Measurements from ENCODE around the gene BICRAL. TPM values are rescaled to one million over a fixed set of nuclear protein-coding genes. Genes with fewer than 3 reads are reported as not detected.
"Not testable (repeated sequence)": the region's sequence is repeated elsewhere in the genome, so short reads cannot be mapped to it uniquely, and the experiment has no call there.

BICRAL gene
- total RNA-seq, 1 donor from 2014 or later, result 5.4 TPM

DNA sequence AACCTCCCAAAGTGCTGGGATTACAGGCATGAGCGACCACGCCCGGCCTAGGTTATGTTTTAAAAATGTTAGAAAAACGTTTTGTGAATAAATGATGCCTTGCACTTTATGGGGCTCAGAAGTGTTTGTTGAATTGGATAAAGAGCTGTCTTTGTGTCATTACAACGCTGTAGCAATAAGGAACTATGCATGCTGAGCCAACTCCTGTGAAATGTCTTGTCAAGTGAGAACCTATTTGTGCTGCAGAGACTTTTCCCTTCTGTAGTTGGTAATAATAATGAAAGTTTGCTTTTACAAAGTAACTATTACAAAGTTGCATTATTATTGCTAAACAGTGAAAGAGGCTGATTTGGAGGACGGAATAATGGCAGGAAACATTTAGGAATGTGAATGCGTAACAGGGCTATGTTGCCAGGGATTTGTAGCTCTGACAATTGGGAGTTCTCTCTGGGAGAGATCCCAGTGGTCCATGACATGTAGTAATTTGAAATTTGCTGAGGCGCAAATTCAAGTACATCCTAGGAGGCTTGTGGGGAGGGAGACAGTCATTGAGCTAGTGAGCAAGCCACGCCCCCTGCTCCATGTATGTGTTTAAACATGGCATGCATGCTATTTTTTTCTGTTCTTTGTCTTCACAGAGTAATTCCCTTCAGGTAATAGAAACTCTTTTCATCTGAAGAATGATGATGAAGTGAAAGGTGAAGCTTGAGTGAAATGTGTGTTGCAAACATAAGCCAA lies 16.8 kb upstream of the BICRAL start:
- no peak for ATAC-seq
- no peak for DNase-seq (ENCODE audit: low spot score)

DNA sequence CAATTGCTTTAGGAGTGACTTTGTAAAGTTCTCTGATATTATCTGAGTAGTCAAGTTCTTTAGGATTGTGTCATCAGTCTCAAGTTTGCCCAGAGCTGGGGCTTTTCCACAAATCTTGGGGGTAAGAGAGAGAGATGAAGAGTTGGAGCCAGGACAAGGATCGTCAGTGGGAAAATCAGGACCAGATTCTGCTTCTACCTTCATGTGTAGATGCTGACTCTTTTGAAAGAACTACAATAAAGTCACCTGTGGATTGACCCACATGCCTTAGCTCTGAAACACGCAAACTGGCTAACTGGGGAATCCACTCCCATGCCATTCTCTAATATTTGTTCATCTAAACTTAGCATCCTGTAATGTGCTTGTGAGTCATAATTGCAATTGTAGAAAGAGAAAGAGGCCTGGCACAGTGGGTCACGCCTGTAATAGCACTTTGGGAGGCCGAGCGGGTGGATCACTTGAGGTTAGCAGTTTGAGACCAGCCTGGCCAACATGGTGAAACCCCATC lies 15.6 kb upstream of the BICRAL start:
- no peak for ATAC-seq

DNA sequence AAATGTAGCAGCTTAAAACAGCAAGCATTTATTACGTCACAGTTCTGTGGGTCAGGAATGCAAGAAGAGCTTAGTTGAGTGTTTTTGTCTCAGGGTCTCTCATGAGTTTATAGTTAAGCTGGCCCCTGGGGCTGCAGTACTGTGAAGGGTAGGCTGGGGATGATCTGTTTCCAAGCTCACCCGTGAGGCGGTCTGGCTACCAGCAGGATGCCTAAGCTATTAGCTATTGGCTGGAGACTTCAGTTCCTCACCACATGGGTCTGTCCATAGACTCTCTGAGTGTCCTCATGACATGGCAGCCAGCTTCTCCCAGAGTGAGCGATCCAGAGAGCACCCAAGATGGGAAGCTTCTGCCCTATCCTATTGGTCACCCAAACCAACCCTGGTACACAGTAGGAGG lies 12.8 kb upstream of the BICRAL start:
- ATAC-seq, result no peak
- no peak for DNase-seq (ENCODE audit: low spot score)

More for the DNA sequence above, 15.6 kb upstream of the BICRAL start:
- DNase-seq (ENCODE audit: low spot score), result no peak

DNA sequence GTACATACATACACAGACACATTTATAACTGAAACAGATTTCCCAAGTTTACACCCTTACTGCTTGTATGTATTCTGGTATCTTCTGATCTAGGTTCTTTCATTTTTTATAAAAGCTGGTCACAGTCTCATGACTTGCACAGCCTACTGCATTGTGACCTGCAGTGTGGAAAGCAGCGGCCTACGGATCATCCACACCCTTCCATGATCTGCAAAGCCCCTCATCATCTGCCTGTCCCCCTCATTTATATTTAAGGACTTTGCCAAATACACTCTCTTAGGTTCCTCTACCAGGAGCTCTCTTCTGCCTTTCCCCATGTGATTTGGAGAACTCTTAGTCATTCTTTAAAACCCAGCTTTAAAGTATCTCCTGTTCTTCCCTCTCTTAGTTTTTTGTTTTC lies 12.0 kb upstream of the BICRAL start:
- DNase-seq (ENCODE audit: low spot score) (no peak), ATAC-seq (no peak)

DNA sequence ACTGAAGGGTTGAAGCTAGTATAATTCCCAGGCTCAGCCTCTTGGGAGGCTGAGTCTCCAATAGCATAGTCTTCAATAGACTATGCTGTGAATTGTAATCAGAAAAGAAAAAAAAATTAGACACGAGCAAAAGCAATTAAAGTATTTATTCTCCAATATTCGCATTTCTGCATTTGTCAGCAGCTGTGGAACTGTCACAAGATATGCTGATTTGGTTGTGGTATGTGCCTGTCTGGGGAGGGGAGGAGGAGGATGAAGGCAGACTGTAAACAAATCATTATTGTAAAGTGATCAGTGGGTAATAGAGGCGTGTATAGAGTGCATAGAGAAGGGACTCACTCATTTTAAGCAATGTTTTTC lies 10.1 kb upstream of the BICRAL start:
- no peak for DNase-seq (ENCODE audit: low spot score)
- ATAC-seq, result no peak

DNA sequence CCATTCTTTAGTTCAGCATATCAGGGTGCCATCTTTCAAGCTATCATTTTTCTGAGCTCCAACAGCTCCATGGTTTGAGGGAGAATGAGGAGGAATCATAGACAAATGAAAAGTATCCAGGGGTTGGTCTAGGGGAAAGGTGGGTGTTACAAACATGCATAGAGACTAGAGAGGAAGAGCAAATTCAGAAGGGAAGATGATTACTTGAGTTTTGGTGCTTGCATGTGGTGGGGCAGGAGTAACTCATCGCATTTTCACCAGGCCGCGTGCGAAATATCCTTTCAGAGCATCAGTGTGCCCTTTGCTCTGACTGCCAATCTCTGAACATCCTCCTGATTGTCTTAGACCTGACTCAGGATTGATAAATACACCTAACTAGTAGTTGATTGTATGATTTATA lies 7.7 kb upstream of the BICRAL start:
- DNase-seq (ENCODE audit: low spot score) (no peak), ATAC-seq (no peak)

DNA sequence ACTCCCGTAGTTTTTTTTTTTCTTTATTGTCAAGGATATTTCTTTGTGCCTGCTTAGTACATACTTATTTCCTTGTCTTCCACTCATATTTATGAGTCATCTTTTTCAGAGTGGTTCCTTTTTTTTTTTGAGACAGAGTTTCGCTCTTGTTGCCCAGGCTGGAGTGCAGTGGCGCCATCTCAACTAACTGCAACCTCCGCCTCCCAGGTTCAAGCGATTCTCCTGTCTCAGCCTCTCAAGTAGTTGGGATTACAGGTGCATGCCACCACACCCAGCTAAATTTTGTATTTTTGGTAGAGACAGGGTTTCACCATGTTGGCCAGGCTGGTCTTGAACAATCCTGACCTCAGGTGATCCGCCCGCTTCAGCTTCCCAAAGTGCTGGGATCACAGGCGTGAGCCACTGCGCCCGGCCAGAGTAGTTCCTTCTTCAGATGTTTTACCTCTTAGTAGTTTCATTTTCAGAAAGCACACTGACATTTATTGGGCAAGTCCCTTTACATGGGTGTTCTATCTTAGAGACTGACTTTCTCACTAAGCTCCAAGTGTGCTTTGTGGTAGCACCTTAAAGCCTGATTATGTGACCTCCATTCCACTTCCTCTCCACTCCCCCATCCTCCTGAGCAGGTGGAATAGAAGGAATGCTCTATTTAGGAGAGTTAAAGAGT lies 6.9 kb upstream of the BICRAL start:
- DNase-seq (ENCODE audit: low spot score); ATAC-seq: not testable (repeated sequence)

DNA sequence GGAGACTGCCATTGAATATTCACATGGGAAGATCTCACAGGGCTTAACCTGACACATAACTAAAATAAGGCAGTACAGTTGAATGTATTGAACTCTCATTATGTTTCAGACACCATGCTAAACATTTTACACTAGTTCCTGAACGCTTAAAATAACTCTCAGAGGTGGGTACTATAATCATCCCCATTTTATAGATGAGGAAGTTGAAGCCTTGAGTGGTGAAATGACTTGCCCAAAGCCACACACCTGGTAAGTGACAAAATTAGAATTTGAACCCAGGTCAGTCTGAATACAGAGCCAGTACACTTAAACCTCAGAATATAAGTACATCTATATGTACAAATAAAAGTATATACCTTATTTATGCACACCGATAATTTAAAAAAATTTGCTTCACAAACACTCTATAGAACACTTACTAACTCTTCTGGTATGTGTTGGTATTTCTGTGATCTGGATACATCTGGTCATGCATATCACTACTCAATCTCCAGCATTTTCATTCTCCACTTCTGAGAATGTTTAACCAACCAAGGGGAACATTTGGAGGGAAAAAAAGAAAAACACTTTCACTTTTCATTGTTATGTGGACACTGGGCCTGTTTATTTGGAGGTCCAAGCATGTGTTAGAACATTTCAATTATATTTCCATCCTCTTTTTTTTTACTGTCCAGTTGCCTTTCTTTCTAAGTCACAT lies 4.6 kb upstream of the BICRAL start:
- ATAC-seq, result peak; percentile 18
- no peak for DNase-seq (ENCODE audit: low spot score)

DNA sequence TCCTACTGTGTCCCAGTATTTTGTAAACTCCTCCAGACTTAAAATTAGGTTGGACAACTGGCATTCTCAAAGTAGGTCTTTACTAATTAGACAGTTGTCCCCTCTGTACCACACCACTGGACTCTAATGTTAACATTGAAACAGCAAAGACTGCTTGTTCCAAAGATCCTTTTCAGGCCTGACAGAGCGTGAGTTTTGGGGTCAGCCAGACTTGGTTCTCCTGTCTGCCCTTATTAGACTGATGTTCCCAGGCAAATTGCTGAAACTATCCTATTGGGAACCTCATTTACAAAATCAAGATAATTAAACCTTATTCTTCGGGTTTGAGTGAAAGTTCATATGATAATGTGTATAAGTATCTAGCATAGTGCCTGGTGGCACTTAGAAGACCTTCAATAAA lies 3.7 kb upstream of the BICRAL start:
- DNase-seq (ENCODE audit: low spot score) (no peak), ATAC-seq (no peak)

DNA sequence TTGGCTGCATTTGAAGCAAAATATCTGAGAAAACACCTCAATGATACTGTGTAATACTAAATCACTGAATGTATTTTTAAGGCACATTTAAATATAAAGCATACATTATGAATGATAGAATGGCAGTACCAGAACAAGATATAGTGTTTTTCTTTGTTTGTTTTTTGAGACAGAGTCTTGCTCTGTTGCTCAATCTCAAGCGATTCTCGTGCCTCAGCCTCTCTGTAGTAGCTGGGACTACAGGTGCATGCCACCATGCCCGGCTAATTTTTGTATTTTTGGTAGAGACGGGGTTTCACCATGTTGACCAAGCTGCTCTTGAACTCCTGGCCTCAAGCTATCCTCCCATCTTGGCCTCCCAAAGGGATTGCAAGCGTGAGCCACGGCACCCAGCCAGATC lies 2.3 kb upstream of the BICRAL start:
- DNase-seq (ENCODE audit: low spot score) (no peak), ATAC-seq (no peak)

DNA sequence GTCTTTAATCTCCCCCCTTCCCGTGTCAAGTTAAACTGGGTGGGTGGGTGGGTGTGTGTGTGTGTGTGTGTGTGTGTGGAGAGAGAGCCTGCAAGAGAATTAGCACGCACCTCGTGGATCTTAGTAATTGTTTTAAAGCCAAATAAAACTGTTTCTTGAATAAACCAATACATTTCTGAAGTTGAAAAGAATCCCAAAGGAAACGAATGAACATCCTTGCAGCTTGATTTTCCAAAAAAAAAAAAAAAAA lies 381 bp upstream of the BICRAL start:
- DNase-seq (ENCODE audit: low spot score) (no peak), ATAC-seq (no peak)

DNA sequence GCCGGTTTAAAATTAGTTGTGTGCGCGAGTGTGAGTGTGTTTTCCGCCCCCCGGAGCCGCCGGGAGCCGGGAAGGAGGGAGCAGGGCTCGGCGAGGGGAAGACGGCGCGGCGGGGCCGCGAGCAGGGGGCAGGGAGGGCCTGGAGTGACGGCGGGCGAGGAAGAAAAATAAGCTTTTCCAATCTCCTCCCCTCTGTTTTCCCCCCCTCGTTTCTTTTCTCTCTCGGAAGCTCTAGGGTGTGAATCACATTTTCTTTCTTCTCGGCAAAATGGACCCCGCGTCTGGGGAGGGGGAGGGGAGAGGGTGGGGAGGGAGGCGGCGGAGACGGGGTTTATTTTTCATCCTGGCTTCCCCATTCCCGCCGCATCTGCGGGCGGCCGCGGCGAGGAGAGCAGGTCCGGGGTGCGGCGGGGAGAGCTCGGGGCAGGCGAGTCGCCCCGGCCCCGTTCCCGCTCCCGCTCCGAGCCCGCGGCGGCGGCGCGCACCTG lies 881 bp downstream of the BICRAL start:
- DNase-seq (ENCODE audit: low spot score), result peak; percentile 72
- peak; percentile 71 for ATAC-seq

DNA sequence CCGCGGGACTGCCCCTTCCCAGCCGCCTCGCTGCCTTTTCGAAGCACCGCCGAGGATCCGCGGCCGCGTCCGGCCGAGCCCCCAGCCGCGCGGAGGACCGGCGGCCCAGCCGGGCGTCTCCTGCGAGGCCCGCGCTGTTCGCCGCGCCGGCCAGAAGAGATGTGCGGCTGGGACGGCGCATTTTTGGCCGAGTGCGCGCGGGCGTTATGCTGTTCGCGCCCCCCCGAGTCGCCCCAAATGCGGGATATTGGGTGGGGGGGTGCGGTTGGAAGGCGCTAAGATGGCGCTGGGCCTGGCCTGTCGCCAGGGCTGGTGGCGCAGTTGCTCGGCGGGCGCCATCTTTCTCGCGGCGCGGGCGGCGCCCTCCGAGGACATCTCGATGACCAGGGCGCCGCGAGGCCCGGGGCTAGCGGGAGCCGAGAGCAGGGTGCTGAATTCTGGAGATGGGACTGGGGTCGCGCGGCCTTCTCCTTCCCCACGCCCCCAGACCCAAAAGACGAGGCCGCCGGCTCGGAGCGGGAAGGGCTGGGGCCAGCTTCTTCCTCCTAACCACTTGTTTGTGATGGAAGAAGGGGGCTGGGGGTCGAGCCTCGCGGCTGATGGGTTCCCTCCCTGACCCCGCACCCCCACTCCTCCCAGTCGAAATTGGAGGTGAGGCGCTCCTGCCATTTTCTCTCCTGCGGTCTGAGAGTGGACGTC lies 1.5 kb downstream of the BICRAL start:
- ATAC-seq, result peak; percentile 74
- DNase-seq (ENCODE audit: low spot score), result peak; percentile 81

DNA sequence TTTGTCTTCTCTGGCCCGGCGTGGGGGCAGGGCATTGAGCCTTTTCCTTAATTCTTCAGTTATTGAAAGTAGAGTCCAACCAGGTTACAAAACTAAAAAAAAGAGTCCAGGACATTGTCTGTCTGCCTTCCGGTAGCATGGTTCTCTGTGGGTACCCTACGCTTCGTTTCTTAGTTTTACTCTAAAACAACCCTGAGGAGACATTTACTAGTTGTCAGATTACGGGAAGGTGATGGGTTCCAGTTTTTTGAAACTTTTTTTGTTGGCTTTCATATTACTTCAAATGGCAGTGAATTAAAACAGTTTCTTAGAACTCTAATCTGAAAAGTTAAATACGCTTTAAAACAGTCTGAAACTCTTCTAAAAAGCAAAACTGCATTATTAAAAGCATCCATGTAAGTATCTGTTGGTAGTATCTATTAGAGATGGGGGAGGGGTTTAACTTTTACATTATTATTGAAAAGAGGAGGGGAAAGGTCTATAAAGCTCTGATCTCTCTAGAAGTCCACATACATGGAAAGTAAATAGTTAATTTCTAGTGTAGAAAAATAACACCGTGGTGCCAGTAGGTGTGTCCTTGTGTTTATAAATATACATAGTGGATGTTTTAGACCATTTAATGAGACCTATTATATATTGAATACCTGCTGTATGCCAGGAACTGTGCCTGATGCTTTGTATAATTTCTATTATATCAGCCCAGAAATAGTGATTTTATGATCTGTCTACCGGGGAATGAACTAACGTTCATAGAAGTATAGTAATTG lies 2.2 kb downstream of the BICRAL start:
- DNase-seq (ENCODE audit: low spot score) (no peak), ATAC-seq (no peak)

DNA sequence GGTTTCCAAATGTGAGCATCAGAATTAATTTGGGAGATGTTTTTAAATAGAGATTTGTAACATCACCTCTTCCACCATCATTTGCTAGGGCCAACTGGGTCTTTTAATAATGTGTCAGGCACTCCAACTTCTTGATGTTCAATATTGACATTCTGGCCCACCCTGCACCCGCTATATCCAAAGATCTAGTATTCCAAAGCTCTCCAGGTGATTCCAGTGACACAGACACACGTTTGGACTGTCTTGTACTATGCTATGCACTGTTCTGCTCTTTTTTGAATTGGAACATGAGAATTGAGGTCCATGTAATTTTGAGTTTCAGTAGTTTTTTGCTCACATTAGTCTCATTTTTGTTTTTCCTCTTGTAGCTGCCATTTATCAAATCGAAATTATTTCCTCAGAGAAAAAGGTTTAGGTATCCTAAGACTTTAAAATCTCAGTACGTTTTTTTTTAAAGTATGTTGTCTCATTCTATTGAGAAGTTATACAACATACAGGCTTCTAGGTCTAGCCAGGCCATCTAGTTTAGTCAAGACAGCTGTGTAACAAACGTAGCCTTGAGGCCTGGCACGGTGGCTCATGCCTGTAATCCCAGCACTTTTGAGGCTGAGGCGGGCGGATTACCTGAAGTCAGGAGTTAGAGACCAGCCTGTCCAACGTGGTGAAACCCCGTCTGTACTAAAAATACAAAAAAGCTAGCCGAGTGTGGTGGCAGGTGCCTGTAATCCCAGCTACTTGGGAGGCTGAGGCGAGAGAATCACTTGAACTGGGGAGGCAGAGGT lies 3.1 kb downstream of the BICRAL start:
- ATAC-seq, result no peak

DNA sequence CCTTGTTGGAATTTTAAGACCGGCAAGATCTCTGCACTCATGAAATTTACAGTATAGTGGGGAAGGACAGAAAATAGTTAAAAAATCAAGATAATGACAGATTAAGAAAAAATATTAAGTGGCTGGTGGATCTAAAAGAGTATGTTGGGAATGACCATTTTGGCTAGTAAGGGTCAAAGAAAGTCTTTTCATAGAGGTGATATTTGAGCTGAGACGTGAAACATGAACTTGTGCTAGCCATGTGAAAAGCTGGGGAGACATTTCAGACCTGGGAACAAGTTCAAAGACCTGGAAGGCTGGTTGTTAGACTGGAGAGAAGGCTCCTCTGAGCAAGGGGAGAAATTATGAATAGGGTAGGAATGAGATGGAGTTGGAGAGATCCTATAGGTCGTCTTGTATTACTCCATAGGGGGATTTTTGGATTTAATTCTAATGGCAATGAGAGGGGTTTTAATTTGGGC lies 4.7 kb downstream of the BICRAL start:
- DNase-seq (ENCODE audit: low spot score), result no peak
- no peak for ATAC-seq

More for the DNA sequence above, 3.1 kb downstream of the BICRAL start:
- DNase-seq (ENCODE audit: low spot score), result no peak

DNA sequence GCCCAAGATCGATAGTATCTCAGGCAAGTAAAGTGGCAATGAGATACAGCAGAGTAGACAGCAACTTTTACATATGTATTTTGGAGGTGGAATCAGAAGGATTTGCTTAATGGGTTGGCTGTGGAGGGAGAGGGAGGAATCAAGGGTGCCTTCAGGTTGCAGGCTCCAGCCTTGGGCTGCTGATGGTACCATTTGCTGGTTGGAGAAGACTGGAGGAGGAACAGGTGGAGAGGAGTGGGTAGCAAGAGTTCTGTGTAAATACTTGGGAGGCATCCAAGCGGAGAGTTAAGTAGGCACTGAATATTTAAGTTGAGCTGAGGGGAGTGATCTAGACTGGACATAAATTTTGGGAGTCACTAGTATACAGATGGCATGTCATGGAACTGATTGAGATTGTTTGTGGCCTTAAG lies 5.2 kb downstream of the BICRAL start:
- DNase-seq (ENCODE audit: low spot score) (no peak), ATAC-seq (no peak)

DNA sequence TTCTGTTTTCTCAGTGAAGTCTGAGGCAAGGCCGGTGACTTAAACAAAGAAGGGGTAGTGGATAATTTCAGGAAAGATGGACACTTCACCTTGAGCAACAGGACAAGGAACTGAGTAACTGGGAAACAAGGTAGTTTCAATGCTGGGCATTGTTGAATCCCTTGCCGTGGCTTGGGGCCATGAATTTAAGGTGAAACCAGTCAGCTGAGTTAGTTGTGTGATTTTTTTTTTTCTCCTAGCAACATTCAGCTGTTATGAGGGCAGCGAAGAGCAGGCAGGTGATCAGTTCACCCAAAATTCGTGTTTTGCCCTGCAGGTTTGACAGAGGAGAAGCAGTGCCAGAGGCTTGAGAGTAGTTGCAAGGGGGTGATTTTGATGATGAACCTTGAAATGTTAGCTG lies 6.8 kb downstream of the BICRAL start:
- ATAC-seq (no peak), DNase-seq (ENCODE audit: low spot score) (no peak)

DNA sequence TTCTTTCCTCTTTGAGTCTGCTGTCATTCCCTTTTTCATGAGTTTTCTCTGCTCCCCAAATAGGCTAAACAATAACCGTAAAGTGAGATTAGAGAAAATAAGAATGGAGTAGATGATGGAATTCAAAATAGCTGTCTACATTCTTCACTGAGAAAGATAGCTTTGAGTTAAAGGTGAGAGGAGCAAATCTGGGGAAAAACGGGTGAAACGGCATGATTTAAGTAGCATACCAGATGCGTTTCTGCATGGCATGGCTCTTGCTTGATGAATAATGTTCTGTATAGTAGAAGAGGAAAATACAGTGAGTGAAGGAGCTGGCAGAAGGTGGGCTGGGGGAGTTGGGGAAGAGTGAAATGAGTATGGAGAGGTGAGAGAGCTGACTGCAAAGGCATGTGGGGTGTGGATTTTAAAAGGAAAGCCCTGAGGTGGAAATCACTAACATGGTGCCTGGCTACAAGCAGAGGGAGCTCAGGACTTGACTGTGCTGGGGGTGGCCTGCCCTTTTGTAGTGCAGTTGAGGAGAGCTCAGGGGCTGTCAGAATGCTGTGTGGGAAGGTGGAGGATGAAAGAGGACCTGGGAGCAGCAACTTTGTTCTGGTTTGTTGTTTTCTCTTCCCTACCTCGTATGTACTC lies 8.8 kb downstream of the BICRAL start:
- DNase-seq (ENCODE audit: low spot score), result no peak
- no peak for ATAC-seq
